GM21381 (cell line): ENCODE measurements around the gene KIF6.

Source experiments
- ATAC-seq: cut with Tn5 transposase; IDR thresholded peaks from one replicate; pipeline ENCODE4 v1.9.1; 2021; ENCODE audit warnings: mild to moderate bottlenecking, moderate library complexity; ENCODE audit not compliant: unreplicated experiment

KIF6 gene

DNA sequence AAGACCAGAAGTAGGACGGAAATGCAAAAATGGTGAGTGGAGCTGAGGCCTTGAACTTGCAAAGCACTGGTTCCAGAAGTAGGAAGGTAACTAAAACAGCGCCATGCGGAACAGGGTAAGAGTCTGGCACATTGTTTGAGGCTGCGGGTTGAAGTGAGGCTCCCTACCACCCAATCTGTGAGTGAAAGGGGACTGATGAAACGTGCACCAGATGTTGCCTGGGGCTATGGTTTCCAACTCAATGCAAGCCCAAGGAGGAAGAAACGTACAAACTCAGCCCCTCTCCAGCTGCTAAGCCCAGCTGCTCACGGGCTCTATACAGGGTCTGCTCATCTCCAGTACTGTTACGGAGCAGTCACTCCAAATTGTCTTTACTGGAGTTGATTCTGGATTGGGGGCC is 334.0 kb downstream of the KIF6 start:
- no peak for ATAC-seq

DNA sequence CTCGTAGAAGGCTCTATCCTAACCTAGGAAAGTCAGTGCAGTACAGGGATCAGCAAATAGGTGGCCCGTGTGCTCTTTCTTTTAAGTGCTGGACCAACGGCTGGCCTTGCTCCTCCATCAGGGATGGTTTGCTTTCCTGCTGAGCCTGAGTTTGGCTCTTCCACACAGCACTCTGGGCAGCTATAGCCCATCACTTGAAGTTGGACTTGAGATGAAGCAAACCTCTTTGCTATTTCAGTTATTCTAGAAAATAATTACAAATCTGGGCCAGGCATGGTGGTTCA is 335.8 kb downstream of the KIF6 start:
- ATAC-seq, result no peak

DNA sequence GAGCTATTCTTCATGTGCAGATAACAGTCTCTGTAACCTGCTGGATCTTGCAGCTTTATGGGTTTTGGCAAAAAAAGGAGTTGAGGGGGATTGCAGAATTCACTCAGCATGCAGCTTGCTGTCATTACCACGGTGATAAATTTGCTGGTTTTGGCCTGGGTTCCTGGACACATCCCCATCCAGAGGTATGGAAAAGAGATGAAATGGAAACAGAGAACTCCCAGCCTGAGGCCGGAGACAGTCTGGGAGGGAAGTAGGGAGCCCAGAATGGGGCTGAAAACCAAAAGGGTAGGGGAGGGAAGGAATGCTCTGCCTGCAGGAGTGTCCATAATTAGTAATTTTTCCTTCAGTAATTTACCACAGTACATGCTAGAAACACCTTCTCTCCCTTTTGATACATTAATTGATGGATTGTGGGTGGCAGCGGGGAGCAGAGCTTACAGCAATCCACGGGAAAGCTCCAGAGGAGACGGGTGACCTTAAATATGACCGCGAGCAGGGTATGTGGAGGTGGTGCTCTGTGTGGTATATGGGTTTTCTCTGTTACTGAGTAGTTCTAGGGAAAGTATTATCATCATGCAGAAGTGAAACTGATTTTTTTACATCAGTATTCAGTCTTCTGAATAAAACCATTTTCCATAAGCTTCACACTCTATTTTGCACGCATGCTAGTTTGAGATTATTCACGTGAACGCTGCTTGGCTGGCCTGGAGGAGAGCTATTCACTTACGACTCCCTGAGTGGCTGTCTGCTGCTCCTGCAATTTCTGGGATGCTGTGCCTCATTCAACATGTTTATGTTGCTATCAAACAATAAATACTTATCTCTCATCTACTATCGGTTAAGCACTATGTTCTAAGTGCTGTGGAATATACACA is 336.4 kb downstream of the KIF6 start:
- ATAC-seq, result no peak

DNA sequence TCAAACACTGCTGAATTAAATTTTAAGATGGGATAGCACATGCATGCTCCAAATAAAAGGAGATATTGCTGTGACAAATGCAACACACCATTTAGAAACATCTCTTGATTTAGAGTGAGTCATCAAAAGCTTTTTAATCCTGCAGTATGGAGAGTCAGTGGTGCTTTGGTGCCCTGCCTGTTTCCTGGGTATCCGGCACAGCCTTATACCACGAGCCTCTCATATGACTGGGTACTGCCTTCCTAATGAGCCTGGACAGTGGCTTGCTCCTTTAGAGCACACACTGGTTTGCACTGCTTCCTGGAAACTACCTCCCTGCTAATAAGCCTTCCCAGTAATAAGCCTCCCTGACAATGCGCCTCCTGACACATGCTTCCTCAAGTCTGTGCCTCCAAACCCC is 337.4 kb downstream of the KIF6 start:
- ATAC-seq, result no peak

DNA sequence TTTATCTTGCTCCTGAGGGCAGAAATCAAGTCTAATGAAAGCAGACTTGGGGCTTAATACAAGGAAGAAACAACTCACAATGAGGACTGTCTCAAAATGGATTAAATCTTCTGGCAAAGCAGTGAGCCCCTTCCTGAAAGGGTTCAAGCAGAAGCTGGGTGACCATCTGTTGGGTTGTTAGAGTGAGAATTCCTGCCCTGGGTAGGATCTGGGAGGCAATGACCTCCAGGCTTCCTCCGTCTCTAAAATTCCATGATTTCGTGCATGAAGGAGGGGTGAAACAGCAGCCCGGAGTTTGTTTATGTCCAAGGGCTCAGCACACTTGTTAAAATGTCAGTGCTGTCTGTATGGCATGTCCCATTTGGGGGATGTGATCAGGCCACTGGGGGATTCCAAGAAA is 338.7 kb downstream of the KIF6 start:
- no peak for ATAC-seq

DNA sequence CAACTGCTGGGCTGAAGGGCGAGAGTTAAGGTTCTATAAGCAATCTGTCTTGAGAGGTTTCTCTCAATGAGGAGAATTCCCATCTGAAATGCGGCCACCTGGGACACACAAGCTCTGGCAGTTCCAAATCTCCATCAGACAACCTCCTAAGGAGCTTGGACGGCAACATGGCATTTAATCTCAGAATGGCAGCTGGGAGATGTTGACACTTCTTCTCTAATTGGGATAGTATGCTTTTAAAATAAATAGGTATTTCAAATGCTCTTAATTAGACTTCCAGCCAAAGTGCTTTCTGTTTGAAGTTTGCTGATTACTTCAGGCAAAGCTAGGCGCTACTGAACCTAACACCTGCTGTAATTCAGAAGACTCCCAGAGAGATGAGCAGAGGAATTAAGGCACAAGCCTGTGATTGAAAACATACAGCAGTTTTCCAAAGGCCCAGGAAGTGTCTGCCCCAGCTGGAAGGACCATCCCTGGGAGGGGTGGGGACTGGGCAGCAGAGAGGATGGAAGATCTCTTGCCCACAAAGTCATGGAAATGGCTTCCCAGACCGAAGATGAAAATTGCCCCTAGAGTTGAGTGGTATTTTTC is 343.6 kb downstream of the KIF6 start:
- no peak for ATAC-seq

DNA sequence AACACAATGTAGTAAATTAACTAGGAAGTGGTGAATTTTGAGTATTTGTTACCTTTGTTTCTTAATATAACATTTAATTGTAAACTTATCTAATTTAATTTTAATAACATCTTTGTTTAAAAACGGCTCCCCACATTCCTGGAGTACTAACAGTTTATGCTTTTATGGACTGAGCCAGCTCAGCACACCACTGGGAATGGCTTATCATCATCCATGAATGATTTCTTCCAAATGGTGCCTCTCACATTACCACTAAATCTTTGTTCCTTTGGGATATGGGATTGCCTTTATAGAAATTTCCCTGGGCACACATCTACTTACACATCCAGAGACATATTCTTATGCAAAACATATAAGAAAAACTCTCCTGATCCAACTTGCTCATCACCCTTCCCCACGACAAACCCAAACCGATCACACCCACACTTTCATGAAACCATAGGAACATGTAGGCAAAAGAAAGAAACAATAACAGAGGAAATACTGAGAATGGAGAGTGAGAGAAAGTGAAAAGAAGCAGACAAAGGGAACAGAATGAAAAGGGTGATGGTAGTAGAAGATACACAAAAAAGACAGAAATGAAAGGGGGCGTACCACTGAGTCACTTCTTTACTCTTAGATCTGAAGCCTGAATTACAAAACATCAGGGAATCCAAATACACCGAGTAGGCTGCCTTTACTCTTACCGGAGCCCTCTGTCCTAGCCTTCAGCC is 344.2 kb downstream of the KIF6 start:
- no peak for ATAC-seq

DNA sequence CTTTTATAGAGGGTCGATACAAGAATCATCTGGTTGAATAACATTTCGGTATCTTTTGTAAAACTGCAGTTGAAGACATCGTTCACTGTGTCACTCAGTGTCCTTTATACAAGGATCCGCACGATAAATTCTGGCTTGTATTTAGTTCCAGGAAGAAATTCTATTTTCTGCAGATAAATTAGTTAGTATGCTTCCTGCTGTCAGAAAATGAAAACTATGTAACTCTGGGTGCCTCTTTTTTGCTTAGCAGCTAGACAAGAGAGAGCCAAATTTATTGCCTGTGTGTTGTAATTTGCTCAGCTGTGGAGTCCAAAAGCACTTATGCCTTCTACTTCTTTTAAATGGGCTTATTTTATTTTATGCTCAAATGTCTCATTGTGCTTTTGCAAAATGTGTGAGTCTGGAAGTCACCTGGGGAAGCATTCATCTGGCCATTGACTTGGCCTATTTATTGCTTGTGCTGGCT is 346.2 kb downstream of the KIF6 start:
- no peak for ATAC-seq

DNA sequence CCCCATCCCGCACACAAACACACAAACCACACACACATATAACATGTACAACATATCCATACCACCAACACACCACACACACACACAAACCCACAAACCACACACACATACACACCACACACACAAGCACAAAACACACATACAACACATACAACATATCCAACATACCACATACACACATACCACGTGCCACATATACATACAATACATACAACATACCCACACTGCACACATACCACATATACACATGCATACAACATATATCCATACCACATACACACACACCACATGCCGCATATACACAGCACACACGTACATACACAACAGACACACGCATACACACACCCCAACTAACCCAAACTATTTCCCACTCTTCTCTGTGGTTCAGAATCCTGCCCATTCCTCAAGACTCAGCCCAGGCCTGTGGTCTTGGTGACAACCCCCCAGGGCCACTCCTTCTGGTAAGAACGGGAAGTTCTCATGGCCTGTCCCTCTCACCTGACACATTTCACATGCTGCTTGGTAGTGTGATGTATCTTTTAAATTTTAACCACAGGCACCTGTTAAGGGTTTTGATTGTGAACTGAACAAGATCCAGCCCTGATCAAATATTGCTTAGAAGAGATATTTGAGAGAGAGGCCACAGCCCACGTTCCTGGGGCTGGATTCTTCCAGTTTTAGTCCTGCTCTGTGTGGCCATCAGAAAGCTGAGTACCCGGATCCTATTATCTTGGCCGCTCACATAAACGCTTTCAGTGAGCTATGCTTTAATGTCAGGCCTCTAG is 346.8 kb downstream of the KIF6 start:
- ATAC-seq, result no peak

DNA sequence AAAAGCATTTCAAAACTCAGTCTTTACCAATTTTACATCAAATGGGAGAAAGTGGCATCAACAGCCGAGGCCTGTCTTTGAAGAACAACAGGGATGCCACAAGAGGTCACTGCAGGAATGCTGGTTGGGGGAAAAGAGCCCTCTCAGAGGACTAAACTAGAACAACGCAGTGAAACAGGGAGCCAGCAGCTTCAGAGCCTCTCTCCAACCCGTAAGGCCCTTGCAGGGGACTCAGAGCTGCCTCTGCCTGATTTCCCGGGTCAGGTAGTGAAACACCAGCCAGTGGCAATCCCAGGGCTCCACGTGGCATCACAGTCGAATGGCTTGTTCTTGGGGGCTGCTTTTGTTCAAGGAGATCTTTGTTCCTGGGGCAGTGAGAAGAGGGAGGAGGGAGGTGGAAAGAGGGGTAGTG is 347.7 kb downstream of the KIF6 start:
- ATAC-seq, result no peak

DNA sequence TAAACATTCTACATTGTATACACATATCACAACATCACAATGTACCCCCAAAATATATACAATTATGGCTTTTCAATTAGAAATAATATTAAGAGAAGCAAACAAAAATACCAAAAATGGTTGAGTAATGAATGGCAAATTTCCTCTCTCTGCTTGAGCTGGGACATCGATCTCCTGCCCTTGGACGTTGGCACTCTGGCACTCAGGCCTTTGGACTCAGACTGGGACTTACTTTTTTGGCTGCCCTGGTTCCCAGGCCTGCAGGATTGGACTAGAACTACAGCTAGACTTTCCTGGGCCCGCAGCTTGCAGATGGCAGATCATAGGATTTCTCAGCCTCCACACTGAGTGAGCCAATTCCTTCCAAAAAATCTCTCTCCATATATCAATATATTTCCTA is 349.8 kb downstream of the KIF6 start:
- ATAC-seq, result no peak

DNA sequence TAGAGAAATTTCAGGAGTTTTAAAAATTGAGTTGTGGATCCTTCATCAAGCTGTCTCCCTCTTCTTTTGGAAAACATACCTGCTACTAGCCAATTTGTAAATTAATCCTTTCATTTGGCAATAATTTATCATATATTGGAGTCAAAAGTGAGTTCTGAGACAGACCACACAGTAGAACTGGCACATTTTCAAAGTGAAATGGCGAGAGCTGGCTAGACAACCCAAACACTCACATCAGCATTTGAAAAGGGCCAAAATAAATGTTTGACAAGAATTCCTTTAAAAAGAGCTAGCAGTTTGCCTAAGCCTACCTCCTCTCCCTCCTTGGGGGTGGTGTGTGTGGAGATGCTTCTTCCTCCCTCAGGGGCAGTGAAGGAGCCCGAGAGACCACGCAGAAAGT is 354.8 kb downstream of the KIF6 start:
- ATAC-seq, result no peak

DNA sequence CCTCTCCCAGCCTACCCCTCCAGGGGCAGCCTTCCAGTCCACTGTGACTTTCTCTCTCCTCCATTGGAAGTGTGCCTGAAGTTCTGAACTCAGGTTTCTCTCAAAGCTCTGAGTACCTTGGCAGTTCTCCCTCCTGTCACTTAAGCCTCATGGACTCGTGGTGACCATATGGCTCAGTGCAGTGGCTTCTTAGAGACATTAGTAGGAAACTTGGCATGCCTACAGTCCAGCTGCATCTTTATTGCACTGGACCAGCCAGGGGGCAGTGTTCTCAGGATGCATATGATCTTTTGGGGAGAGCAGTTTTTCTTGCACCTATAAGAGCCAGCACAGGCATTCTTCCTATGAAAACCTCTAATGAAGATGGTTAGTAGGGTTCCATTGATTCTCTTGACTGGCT is 355.2 kb downstream of the KIF6 start:
- no peak for ATAC-seq

DNA sequence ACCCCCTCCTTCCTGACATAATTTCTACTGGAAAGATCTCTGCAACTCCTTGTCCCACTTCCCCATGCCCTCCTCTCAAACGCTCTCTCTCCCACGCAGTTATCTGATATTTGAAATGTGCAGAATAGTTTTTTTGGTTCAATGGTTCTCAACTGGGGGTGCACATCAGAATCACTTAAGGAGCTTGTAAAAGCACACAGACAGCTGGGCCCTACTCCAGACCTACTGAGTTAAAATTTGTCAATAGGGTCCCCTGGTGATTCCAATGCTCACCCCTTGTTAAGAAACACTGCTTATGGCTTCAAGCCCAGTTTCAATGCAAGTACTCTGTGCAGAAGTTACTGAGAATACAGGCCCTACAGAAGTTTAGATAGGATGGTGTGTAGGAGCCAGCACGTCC is 357.5 kb downstream of the KIF6 start:
- ATAC-seq, result no peak

DNA sequence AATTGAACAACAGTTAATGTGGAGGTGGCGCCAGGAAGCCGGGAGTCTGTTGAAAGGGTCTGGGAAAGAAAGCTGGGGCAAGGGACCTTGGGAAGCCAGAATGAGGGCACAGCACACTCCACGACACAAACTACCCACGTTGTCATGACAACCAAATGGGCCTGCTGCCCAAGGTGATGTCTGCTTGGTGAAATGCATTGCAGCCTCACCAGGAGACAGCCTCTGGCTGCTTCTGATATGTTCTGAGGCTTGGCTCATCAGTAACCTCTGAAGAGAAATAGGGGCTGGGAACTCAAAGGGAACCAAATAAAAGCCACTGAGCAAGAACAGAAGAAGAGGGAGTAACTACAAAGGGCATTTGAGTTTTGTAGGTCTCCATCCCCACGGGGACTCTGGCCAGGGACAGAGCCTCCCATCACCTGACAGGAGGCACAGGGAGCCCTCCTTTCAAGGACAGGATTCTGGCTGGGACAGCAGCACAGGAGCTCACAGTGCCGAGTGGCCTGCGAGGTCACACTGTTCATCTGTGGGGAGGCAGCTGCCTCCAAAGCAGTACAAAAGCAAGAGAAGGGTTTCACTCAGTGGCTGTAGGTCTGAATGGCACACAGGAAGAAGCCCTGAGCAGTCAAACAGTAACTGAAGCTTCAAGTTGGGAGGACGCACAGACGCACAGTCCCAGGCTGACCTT is 358.1 kb downstream of the KIF6 start:
- no peak for ATAC-seq

DNA sequence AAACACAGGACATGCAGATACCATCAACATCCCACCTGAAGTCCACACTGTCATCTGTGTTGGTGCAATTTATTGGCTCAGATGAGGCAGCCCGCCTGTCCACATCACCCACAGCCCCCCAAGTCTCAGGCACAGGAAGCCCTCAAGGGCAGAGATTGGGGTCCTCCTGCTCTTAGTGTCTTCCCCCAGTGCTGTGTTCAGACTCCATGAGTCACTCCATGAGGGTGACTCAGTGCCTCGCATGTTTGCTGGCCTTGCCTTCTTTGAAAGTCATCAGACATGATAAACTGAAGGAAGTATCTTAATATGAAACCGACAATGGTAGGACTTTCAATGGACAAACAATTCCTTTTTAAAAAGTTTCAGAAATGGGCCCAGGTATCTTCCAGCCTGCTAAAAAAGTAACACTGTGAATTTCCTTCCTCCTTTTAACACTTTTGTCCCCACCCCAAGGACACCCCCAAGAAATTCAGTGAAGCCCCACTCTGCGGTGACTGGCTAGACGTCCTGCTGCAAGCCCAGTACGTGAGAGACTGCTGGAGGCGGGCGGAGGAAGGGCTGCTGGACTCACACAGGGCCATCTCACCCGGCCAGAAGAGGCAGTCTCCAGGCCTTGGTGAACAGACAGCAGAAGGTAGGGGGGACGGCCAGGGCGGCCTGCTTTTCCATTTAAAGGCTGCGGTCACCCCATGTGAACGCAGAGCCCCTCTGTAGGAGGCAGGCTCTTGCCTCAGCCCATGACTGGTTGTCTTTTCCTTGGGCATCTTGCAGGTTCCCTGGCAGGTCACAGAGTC is 359.7 kb downstream of the KIF6 start:
- ATAC-seq, result no peak

DNA sequence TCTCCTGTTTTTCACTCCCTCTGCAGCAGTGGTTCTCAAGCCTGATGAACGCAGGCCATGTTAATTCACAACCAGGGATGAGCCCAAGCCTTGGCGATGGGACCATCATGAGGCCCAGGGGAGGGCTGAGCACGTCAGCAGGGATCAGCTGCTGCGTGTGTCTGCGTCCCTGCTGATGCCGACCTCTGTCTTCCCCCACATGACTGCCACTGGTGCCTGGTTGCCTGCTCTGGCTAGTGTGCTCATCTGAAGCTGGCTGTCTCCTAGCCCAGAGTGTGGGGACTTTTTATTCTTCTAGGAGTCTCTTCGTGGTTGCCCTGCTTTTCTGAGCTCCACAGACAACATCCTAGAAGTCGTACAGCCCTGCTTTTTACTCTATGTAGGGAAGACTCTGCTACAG is 361.9 kb downstream of the KIF6 start:
- no peak for ATAC-seq

DNA sequence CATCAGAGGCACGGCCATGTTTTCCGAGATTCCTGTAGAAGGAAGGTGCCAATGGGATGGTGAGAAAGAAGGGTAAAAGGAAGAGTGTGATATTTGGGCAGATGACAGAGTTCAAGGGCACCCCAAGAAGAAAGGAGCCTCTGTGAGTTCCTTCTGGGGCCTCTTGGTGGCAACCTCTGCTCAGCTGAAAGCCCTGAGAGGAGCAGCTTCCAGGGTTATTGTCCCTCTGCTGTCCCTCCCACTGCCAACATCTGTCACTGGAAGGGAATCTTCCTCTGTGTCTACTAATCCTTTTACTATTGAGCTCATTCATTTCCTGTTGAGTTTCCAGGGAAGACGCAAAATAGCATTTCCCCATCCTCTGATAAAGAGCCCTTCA is 362.7 kb downstream of the KIF6 start:
- peak; percentile 14 for ATAC-seq

DNA sequence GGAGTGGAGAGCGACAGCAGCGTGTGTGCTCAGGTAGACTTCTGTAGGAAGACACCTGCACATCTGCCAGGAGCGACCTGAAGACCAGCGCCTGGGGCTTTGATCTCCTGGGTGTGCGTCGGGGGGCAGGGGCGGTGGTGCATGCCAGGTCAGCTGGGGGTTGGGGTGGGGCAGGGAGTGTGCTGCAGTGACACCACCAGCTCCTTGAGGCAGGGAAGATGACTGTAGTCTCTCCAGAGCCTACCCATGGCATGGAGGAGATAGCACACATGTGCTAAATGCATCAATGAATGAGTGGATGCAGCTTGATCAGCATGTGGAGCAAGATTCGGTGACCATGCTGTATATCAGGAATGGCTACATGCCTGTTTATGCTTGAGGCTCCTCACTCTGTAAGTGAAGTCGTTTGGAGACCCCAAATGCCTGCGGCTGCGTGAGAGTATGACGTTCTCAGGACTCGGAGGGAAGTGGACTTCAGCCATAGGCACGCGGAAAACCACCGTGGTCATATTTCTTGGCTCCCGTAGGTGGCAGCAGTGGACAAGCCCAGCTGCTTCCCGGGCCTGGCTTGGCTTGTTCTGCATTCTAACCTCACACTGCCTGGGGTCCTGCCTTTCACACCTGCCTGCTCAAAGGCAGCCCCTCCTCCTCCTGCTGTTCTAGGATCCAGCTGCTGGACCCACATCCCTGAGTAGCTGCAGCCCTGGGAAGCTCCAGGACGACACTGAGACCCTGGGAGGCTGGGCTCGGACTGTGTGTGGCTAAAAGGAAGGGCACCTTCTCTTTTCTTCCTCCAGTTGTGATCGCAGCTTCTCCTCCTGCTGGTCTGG is 363.3 kb downstream of the KIF6 start:
- peak; percentile 62 for ATAC-seq
